WTC11 (cell line): ENCODE measurements around the gene MAPRE2. TPM values are rescaled to one million over a fixed set of nuclear protein-coding genes. Genes with fewer than 3 reads are reported as not detected.
A peak's percentile ranks its signal among the peaks of the same experiment; 100 is the strongest.

Experiments used
- ATAC-seq: fragments of 200-7000 bp; cut with Tn5 transposase; 2 replicates; pipeline ENCODE4 v1.10.0; 2021; ENCODE audit warnings: mild to moderate bottlenecking, moderate library complexity
- CTCF ChIA-PET: fragments of 300-600 bp; sonication (Branson Sonifier 250); formaldehyde crosslinking; loops from one replicate; lab custom pipeline; 2021; ENCODE audit warnings: antibody characterized with exemption; lab: Charles Lee
- POLR2A ChIA-PET: fragments of 350-600 bp; sonication (Branson Sonifier 250); formaldehyde crosslinking; loops from one replicate; lab custom pipeline; 2021; ENCODE audit warnings: antibody characterized with exemption; lab: Charles Lee
- DNase-seq: peaks from one replicate; pipeline ENCODE4 v3.0.0; 2021; ENCODE audit warnings: low spot score
- H3K27ac Mint-ChIP-seq: 2 replicates; pipeline ENCODE4 v1.8.0; 2021; ENCODE audit warnings: mixed read lengths
- H3K27me3 Mint-ChIP-seq: 2 replicates; pipeline ENCODE4 v1.8.0; 2021; ENCODE audit warnings: low read depth, mild to moderate bottlenecking, moderate library complexity, mixed read lengths
- H3K36me3 Mint-ChIP-seq: 2 replicates; pipeline ENCODE4 v1.8.0; 2021; ENCODE audit warnings: mixed read lengths
- H3K4me1 Mint-ChIP-seq: 2 replicates; pipeline ENCODE4 v1.8.0; 2022; ENCODE audit warnings: mixed read lengths
- H3K4me3 Mint-ChIP-seq: 2 replicates; pipeline ENCODE4 v1.8.0; 2021; ENCODE audit warnings: mild to moderate bottlenecking, moderate library complexity, mixed read lengths
- H3K9me3 Mint-ChIP-seq: 2 replicates; pipeline ENCODE4 v1.8.0; 2021; ENCODE audit warnings: mixed read lengths
- CBFB ChIP-seq: sonication (generic); formaldehyde crosslinking; IDR thresholded peaks from 2 replicates; pipeline ENCODE4 v1.8.1; 2022; ENCODE audit warnings: mild to moderate bottlenecking, low read depth, missing genetic modification reagents
- CREM ChIP-seq: sonication (generic); formaldehyde crosslinking; IDR thresholded peaks from 2 replicates; pipeline ENCODE4 v1.8.1; 2022; ENCODE audit warnings: mild to moderate bottlenecking, missing genetic modification reagents, moderate library complexity
- E2F5 ChIP-seq: sonication (generic); formaldehyde crosslinking; IDR thresholded peaks from 2 replicates; pipeline ENCODE4 v1.8.1; 2022; ENCODE audit warnings: mild to moderate bottlenecking, moderate library complexity, missing genetic modification reagents
- ELF4 ChIP-seq: sonication (generic); formaldehyde crosslinking; IDR thresholded peaks from 2 replicates; pipeline ENCODE4 v1.8.1; 2022; ENCODE audit warnings: low read depth, mild to moderate bottlenecking, moderate library complexity, missing genetic modification reagents
- FOXK1 ChIP-seq: sonication (generic); formaldehyde crosslinking; IDR thresholded peaks from 2 replicates; pipeline ENCODE4 v1.8.0; 2022; ENCODE audit warnings: mild to moderate bottlenecking, moderate library complexity, missing genetic modification reagents
- FOXP4 ChIP-seq: sonication (generic); formaldehyde crosslinking; IDR thresholded peaks from 2 replicates; pipeline ENCODE4 v1.8.0; 2022; ENCODE audit warnings: mild to moderate bottlenecking, missing genetic modification reagents
- GABPB1 ChIP-seq: sonication (generic); formaldehyde crosslinking; IDR thresholded peaks from 2 replicates; pipeline ENCODE4 v1.8.1; 2023; ENCODE audit warnings: mild to moderate bottlenecking, missing genetic modification reagents
- GTF2I ChIP-seq: fragments of 250-450 bp; sonication (Bioruptor Pico); conservative IDR thresholded peaks from 2 replicates; pipeline ENCODE4 v1.4.0; 2021; ENCODE audit warnings: mild to moderate bottlenecking
- HMGA2 ChIP-seq: fragments of 250-450 bp; sonication (Bioruptor Pico); IDR thresholded peaks from 2 replicates; pipeline ENCODE4 v1.4.0; 2021; ENCODE audit warnings: mild to moderate bottlenecking, moderate library complexity
- IRF2 ChIP-seq: sonication (generic); formaldehyde crosslinking; IDR thresholded peaks from 2 replicates; pipeline ENCODE4 v1.8.0; 2022; ENCODE audit warnings: low read depth, missing genetic modification reagents, borderline replicate concordance
- MXD4 ChIP-seq: fragments of 250-450 bp; sonication (Bioruptor Pico); IDR thresholded peaks from 2 replicates; pipeline ENCODE4 v1.8.0; 2021; ENCODE audit warnings: mild to moderate bottlenecking, moderate library complexity, borderline replicate concordance
- MYBL2 ChIP-seq: sonication (generic); formaldehyde crosslinking; IDR thresholded peaks from 2 replicates; pipeline ENCODE4 v1.8.1; 2023; ENCODE audit warnings: mild to moderate bottlenecking, moderate library complexity, missing genetic modification reagents
- NR1H2 ChIP-seq: sonication (generic); formaldehyde crosslinking; IDR thresholded peaks from 2 replicates; pipeline ENCODE4 v1.9.0; 2021; ENCODE audit warnings: mild to moderate bottlenecking, moderate library complexity, missing genetic modification reagents
- PREB ChIP-seq: sonication (generic); formaldehyde crosslinking; IDR thresholded peaks from 2 replicates; pipeline ENCODE4 v1.8.1; 2022; ENCODE audit warnings: mild to moderate bottlenecking, missing genetic modification reagents, moderate library complexity, borderline replicate concordance
- TEAD1 ChIP-seq: sonication (generic); formaldehyde crosslinking; IDR thresholded peaks from 2 replicates; pipeline ENCODE4 v1.8.0; 2022; ENCODE audit warnings: mild to moderate bottlenecking, missing genetic modification reagents
- ZNF317 ChIP-seq: sonication (generic); formaldehyde crosslinking; IDR thresholded peaks from 2 replicates; pipeline ENCODE4 v1.8.1; 2023; ENCODE audit warnings: low read depth, mild to moderate bottlenecking, moderate library complexity, missing genetic modification reagents, borderline replicate concordance
- total RNA-seq: library from RNA; stranded (reverse); gene quantifications from 3 replicates; pipeline ENCODE4 v1.2.3, GENCODE V29; 2021
- TF ChIP-seq, protein P1 (sequence below): sonication (generic); formaldehyde crosslinking; IDR thresholded peaks from 2 replicates; pipeline ENCODE4 v1.8.1; 2023; ENCODE audit warnings: mild to moderate bottlenecking, missing genetic modification reagents, moderate library complexity
- TF ChIP-seq, protein P2 (sequence below): sonication (generic); formaldehyde crosslinking; IDR thresholded peaks from 2 replicates; pipeline ENCODE4 v1.8.1; 2023; ENCODE audit warnings: mild to moderate bottlenecking, missing genetic modification reagents
- TF ChIP-seq, protein P3 (sequence below): fragments of 250-450 bp; sonication (Bioruptor Pico); IDR thresholded peaks from 2 replicates; pipeline ENCODE4 v1.9.0; 2021; ENCODE audit warnings: mild to moderate bottlenecking

The MAPRE2 gene
- total RNA-seq, 1 experiment from 2014 or later: 20.4 TPM

- H3K4me1 Mint-ChIP-seq: no peaks in the 10 kb centered on the region
- H3K36me3 Mint-ChIP-seq: no peaks in the 10 kb centered on the region
- no peak overlapping the region for H3K4me3 Mint-ChIP-seq
- H3K9me3 Mint-ChIP-seq: no peaks in the 10 kb centered on the region
- no peak overlapping the region for H3K27ac Mint-ChIP-seq
- no peaks in the 10 kb centered on the region for H3K27me3 Mint-ChIP-seq
- ATAC-seq: no peak
- DNase-seq: no peak
- ChIA-PET CTCF (interaction anchor here (1.1 kb wide), 1 partner anchor 70 kb away, joined by 3 read pairs; no protein-coding TSS in a partner anchor), POLR2A (no interaction called here)
- TF ChIP-seq E2F5 (CRISPR knock-in tag) (no peak), FOXK1 (no peak), HMGA2 (CRISPR knock-in tag) (0 out of 2 replicates have a peak, but pooled peaks have one; percentile 12), IRF2 (CRISPR knock-in tag) (no peak), PREB (CRISPR knock-in tag) (no peak)
Observed at GRCh38 chr18:35096677-35097011, 55.4 kb downstream of the MAPRE2 start.

DNA sequence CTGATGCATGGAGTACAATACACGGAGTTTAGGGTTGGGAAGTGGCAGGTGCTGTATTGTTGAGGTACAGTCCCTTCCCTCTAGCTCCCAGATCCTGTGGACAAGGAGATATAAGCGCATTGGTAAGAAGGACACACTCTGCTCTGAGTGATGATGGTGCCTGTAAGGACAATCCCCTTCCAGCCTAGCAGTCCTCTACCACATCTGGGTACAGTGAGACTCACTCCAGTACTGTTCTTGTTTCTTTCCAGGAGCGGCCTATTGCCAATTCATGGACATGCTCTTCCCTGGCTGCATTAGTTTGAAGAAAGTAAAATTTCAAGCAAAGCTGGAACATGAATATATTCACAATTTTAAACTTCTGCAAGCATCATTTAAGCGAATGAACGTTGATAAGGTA, 56.0 kb downstream of the MAPRE2 start:
- H3K36me3 Mint-ChIP-seq: no peaks in the 10 kb centered on the region
- ATAC-seq: no peak
- no peak for DNase-seq
- no peaks in the 10 kb centered on the region for H3K4me1 Mint-ChIP-seq
- H3K4me3 Mint-ChIP-seq: no peak overlapping the region
- H3K9me3 Mint-ChIP-seq: no peaks in the 10 kb centered on the region
- H3K27ac Mint-ChIP-seq: no peak overlapping the region
- ChIA-PET POLR2A (no interaction called here), CTCF (interaction anchor here (1.1 kb wide), 1 partner anchor 71 kb away, joined by 3 read pairs; no protein-coding TSS in a partner anchor)
- no peaks in the 10 kb centered on the region for H3K27me3 Mint-ChIP-seq
- TF ChIP-seq TEAD1 (no peak), ZNF317 (CRISPR knock-in tag) (no peak), GTF2I (CRISPR knock-in tag) (no peak), MXD4 (CRISPR knock-in tag) (no peak), GABPB1 (no peak), MYBL2 (CRISPR knock-in tag) (no peak), CBFB (no peak), CREM (no peak), ELF4 (CRISPR knock-in tag) (no peak), FOXP4 (CRISPR knock-in tag) (no peak), NR1H2 (no peak)
- TF ChIP-seq, protein P1, sequence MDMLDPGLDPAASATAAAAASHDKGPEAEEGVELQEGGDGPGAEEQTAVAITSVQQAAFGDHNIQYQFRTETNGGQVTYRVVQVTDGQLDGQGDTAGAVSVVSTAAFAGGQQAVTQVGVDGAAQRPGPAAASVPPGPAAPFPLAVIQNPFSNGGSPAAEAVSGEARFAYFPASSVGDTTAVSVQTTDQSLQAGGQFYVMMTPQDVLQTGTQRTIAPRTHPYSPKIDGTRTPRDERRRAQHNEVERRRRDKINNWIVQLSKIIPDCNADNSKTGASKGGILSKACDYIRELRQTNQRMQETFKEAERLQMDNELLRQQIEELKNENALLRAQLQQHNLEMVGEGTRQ (CRISPR knock-in tag): no peak
- TF ChIP-seq, protein P2, sequence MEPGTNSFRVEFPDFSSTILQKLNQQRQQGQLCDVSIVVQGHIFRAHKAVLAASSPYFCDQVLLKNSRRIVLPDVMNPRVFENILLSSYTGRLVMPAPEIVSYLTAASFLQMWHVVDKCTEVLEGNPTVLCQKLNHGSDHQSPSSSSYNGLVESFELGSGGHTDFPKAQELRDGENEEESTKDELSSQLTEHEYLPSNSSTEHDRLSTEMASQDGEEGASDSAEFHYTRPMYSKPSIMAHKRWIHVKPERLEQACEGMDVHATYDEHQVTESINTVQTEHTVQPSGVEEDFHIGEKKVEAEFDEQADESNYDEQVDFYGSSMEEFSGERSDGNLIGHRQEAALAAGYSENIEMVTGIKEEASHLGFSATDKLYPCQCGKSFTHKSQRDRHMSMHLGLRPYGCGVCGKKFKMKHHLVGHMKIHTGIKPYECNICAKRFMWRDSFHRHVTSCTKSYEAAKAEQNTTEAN (CRISPR knock-in tag): no peak
- TF ChIP-seq, protein P3, sequence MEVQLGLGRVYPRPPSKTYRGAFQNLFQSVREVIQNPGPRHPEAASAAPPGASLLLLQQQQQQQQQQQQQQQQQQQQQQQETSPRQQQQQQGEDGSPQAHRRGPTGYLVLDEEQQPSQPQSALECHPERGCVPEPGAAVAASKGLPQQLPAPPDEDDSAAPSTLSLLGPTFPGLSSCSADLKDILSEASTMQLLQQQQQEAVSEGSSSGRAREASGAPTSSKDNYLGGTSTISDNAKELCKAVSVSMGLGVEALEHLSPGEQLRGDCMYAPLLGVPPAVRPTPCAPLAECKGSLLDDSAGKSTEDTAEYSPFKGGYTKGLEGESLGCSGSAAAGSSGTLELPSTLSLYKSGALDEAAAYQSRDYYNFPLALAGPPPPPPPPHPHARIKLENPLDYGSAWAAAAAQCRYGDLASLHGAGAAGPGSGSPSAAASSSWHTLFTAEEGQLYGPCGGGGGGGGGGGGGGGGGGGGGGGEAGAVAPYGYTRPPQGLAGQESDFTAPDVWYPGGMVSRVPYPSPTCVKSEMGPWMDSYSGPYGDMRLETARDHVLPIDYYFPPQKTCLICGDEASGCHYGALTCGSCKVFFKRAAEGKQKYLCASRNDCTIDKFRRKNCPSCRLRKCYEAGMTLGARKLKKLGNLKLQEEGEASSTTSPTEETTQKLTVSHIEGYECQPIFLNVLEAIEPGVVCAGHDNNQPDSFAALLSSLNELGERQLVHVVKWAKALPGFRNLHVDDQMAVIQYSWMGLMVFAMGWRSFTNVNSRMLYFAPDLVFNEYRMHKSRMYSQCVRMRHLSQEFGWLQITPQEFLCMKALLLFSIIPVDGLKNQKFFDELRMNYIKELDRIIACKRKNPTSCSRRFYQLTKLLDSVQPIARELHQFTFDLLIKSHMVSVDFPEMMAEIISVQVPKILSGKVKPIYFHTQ (CRISPR knock-in tag): no peak
